ENCODE data around the gene AGBL4.
"Not testable (repeated sequence)": the region's sequence is repeated elsewhere in the genome, so short reads cannot be mapped to it uniquely, and the experiment has no call there.

GRCh38 chr1:49002981-49003380 is 1020.8 kb downstream of the AGBL4 start:
- TF ChIP-seq ZFP3 (CRISPR knock-in tag; IDR thresholded peaks at IDR 0.05); PPARA (CRISPR knock-in tag; IDR thresholded peaks at IDR 0.05; ENCODE audit: borderline replicate concordance); ARNTL (CRISPR knock-in tag; IDR thresholded peaks at IDR 0.05; ENCODE audit: borderline replicate concordance, low read depth); ZC3H10 (CRISPR knock-in tag; IDR thresholded peaks at IDR 0.05); TSHZ2 (CRISPR knock-in tag; IDR thresholded peaks at IDR 0.05); ZNF8 (CRISPR knock-in tag; IDR thresholded peaks at IDR 0.05); PATZ1 (CRISPR knock-in tag; IDR thresholded peaks at IDR 0.05; ENCODE audit: borderline replicate concordance); ZFP30 (CRISPR knock-in tag; IDR thresholded peaks at IDR 0.05); POU6F1 (CRISPR knock-in tag; IDR thresholded peaks at IDR 0.05; ENCODE audit: borderline replicate concordance, low read depth); ESRRG (CRISPR knock-in tag; IDR thresholded peaks at IDR 0.05); RARB (CRISPR knock-in tag; IDR thresholded peaks at IDR 0.05); BACH2 (CRISPR knock-in tag; IDR thresholded peaks at IDR 0.05; ENCODE audit: borderline replicate concordance); GLIS3 (CRISPR knock-in tag; IDR thresholded peaks at IDR 0.05): not testable (repeated sequence)
- TF ChIP-seq, protein P1, sequence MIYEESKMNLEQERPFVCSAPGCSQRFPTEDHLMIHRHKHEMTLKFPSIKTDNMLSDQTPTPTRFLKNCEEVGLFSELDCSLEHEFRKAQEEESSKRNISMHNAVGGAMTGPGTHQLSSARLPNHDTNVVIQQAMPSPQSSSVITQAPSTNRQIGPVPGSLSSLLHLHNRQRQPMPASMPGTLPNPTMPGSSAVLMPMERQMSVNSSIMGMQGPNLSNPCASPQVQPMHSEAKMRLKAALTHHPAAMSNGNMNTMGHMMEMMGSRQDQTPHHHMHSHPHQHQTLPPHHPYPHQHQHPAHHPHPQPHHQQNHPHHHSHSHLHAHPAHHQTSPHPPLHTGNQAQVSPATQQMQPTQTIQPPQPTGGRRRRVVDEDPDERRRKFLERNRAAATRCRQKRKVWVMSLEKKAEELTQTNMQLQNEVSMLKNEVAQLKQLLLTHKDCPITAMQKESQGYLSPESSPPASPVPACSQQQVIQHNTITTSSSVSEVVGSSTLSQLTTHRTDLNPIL (CRISPR knock-in tag; IDR thresholded peaks at IDR 0.05; ENCODE audit: low read depth): not testable (repeated sequence)
